Stomach smooth muscle (tissue), 2 donors: ENCODE results near the gene FGF11.

Experiments used
- H3K27ac ChIP-seq: one replicate; pipeline ENCODE4 v1.7.0; 2013; ENCODE audit warnings: mild to moderate bottlenecking, low read length, inconsistent platforms
- H3K27me3 ChIP-seq, 2 donors: one replicate each; pipeline ENCODE4 v1.7.0; 2013; ENCODE audit warnings: low read length in 2 of 2; ENCODE audit not compliant: insufficient read depth in 2 of 2, control insufficient read depth in 1 of 2
- H3K36me3 ChIP-seq, 2 donors: one replicate each; pipeline ENCODE4 v1.7.0; 2013; ENCODE audit warnings: low read length in 2 of 2; ENCODE audit not compliant: control insufficient read depth in 2 of 2, insufficient read depth in 2 of 2
- H3K4me1 ChIP-seq: one replicate; pipeline ENCODE4 v1.7.0; 2013; ENCODE audit warnings: low read length; ENCODE audit not compliant: control insufficient read depth, insufficient read depth
- H3K4me3 ChIP-seq, 2 donors: one replicate each; pipeline ENCODE4 v1.7.0; 2013; ENCODE audit warnings: low read length in 2 of 2
- H3K9ac ChIP-seq, 2 donors: one replicate each; pipeline ENCODE4 v1.7.0; 2013; ENCODE audit warnings: low read length in 2 of 2, mild to moderate bottlenecking in 1 of 2
- H3K9me3 ChIP-seq, 2 donors: one replicate each; pipeline ENCODE4 v1.7.0; 2013; ENCODE audit warnings: low read length in 2 of 2; ENCODE audit not compliant: control insufficient read depth in 2 of 2
- donor health status: healthy.
- donor health status: Pancreatic carcinoma.

Gene FGF11

DNA sequence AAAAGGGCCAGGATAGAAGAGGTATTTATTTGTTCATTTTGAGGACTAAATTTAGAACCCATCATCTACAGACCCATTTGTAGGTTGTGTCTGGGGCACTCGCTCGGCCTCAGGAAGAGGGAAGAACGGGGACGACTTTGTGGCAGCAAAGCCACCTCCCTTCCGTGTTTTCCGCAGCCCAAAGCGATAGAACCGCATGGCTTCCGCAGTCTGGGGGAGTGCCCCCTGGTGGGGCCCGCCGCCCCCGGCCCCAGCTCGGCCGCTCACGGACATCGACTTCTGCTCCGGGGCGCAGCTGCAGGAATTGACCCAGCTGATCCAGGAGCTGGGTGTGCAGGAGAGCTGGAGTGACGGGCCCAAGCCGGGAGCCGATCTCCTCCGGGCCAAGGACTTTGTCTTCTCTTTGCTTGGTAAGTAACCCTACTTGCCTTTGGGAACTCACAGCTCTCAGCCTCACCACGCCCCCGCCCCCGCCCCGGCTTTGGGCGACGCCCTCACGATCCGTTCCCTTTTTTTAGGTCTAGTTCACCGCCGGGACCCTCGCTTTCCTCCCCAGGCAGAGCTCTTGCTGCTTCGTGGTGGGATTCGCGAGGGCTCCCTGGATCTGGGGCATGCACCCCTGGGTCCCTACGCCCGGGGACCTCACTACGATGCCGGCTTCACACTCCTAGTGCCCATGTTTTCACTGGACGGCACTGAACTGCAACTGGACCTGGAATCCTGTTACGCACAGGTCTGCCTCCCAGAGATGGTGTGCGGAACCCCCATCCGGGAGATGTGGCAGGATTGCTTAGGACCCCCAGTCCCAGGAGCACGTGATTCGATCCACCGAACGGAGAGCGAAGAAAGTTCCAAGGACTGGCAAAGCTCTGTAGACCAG lies 3.4 kb upstream of the FGF11 start:
- H3K9ac ChIP-seq = no peak overlapping the region

GRCh38 chr17:7436556-7437368 lies 2.5 kb upstream of the FGF11 start:
- no peaks in the 10 kb centered on the region for H3K9me3 ChIP-seq
- H3K27ac ChIP-seq = no peak overlapping the region
- H3K27me3 ChIP-seq = peaks cover 65 to 71% of the 10 kb centered on the region in 2 donors
- no peaks in the 10 kb centered on the region for H3K36me3 ChIP-seq
- peak overlapping the region; percentile 17 to 65 for H3K4me3 ChIP-seq
- peaks cover 46% of the 10 kb centered on the region for H3K4me1 ChIP-seq
- no peak overlapping the region for H3K9ac ChIP-seq

More for the DNA sequence above, 3.4 kb upstream of the FGF11 start:
- no peaks in the 10 kb centered on the region for H3K36me3 ChIP-seq
- H3K9me3 ChIP-seq = no peaks in the 10 kb centered on the region
- peak overlapping the region; percentile 17 to 65 for H3K4me3 ChIP-seq
- H3K4me1 ChIP-seq = peaks cover 46% of the 10 kb centered on the region
- H3K27ac ChIP-seq = no peak overlapping the region
- H3K27me3 ChIP-seq = peaks cover 57 to 63% of the 10 kb centered on the region in 2 donors

GRCh38 chr17:7437369-7437863 lies 1.9 kb upstream of the FGF11 start:
- no peaks in the 10 kb centered on the region for H3K36me3 ChIP-seq
- peak overlapping the region in 1 of 2 donors; percentile 65 for H3K4me3 ChIP-seq
- H3K27me3 ChIP-seq = peaks cover 64 to 67% of the 10 kb centered on the region in 2 donors
- no peak overlapping the region for H3K9ac ChIP-seq
- no peaks in the 10 kb centered on the region for H3K9me3 ChIP-seq
- H3K27ac ChIP-seq = no peak overlapping the region
- H3K4me1 ChIP-seq = peaks cover 46% of the 10 kb centered on the region

DNA sequence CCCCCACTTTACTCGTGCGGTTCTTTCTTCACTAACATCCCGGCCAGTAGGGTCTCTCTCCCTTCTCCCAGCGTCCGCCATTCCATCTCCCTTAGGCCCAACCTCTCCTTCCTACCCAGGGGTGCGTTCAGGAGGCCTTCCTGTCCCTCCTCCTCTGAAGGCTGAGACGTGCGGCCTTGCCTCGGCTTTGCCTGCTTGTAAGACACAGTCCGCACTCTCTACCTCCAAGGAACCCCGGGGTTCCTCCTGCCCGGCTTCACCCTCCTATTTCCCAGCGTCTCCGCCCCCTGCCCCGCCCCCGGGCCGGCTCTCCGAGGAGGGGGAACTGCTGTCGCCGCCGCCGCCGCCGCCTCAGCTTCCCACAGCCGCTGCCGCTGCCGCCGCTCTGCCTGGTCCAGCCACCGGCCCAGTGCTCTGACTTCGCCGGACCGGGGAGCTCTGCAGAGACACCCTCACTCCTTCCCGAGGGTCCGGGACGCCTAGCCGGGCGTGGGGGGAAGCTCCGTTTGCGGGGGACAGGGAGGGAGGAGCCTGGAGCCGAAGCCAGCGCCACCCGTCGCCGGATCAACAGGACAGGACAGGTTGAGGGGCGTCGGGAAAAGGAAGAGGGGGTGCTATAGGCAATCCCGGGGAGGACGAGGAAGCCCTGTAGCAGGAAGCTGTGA lies 1.2 kb upstream of the FGF11 start:
- Histone ChIP-seq H3K9ac (no peak overlapping the region), H3K4me3 (peak overlapping the region in 1 of 2 donors; percentile 29), H3K36me3 (no peaks in the 10 kb centered on the region), H3K27me3 (peaks cover 62 to 71% of the 10 kb centered on the region in 2 donors), H3K27ac (no peak overlapping the region), H3K4me1 (peaks cover 46% of the 10 kb centered on the region), H3K9me3 (no peaks in the 10 kb centered on the region)

GRCh38 chr17:7438656-7439460 lies 454 bp upstream of the FGF11 start:
- H3K4me1 ChIP-seq = peaks cover 46% of the 10 kb centered on the region
- peaks cover 63 to 70% of the 10 kb centered on the region in 2 donors for H3K27me3 ChIP-seq

DNA sequence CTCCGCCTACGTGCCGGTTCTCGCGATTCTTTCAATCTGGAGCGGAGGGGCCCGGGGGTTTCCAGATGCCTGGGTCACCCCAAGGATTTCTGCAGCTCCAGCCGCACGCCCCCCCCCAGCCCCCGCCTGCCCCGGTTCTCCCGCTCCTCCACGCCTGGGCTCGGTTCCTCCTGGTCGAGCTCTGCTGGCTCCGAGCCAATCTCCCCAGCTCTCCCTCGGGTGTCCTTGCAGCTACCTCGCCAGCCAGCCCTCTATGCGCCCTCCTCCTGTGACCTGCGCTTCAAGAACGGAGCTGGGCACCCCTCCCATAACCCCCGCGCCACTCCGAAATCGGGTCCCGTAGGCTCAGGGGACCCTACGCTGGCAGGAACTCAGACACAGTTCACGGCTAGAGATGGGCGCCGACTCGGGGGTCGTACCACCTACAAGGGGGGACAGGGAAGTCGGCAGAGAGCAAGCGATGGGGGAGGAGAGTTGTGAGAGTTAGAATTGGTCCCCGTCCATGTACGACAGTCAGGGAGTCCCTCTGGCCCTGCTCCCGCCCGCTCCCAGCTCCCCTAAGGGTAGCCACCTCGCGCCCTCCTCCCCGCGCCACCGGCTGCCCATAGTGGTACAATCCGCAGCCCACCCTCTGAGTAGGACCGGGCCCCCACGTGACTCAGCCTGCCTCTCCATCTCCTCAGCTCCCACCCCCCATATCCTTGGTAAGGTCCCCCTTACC lies 961 bp downstream of the FGF11 start:
- H3K27me3 ChIP-seq = peaks cover 65 to 77% of the 10 kb centered on the region in 2 donors
- H3K4me3 ChIP-seq = peak overlapping the region; percentile 49 to 51
- H3K4me1 ChIP-seq = peaks cover 49% of the 10 kb centered on the region
- no peaks in the 10 kb centered on the region for H3K36me3 ChIP-seq
- no peaks in the 10 kb centered on the region for H3K9me3 ChIP-seq
- no peak overlapping the region for H3K27ac ChIP-seq
- peak overlapping the region in 1 of 2 donors; percentile 15 for H3K9ac ChIP-seq

More at GRCh38 chr17:7438656-7439460, 454 bp upstream of the FGF11 start:
- no peak overlapping the region for H3K27ac ChIP-seq
- no peaks in the 10 kb centered on the region for H3K36me3 ChIP-seq
- H3K9ac ChIP-seq = no peak overlapping the region
- H3K4me3 ChIP-seq = no peak overlapping the region
- H3K9me3 ChIP-seq = no peaks in the 10 kb centered on the region

DNA sequence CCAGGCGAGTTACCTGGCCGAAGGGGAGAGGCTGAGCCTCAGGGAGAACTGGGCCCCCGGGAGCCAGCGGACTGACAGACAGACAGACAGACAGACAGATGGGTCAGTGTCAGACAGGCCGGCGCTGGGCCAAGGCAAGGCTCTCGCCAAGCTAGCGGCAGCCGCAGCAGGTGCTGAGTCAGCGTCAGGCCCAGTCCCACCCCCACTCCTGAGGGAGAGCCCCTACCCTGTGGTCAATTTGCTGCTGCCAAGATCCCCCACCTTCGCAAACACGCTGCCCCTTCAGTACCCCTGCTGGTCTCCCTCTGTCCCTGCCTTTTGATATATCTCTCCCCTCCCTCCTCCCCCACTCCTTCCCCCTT lies 1.5 kb downstream of the FGF11 start:
- Histone ChIP-seq H3K27me3 (peaks cover 65 to 77% of the 10 kb centered on the region in 2 donors), H3K9me3 (no peaks in the 10 kb centered on the region), H3K4me3 (no peak overlapping the region), H3K9ac (no peak overlapping the region), H3K36me3 (no peaks in the 10 kb centered on the region), H3K27ac (no peak overlapping the region), H3K4me1 (peaks cover 48% of the 10 kb centered on the region)

DNA sequence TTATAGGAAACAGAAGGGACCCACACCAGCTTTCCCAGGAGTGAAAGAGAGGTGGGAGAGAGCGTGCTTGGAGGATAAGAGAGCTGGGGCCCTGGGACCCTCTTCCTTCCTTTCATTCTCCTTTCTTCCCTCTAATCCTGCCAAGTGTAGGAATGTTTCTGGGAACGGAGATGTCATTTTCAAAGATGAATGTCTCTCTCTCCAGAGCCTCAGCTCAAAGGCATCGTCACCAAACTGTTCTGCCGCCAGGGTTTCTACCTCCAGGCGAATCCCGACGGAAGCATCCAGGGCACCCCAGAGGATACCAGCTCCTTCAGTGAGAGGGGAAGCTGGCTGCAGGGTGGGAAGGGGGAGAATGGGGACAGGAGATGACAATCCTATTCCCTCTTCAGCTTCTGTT lies 2.0 kb downstream of the FGF11 start:
- H3K27ac ChIP-seq = no peak overlapping the region
- no peaks in the 10 kb centered on the region for H3K36me3 ChIP-seq
- peaks cover 64 to 77% of the 10 kb centered on the region in 2 donors for H3K27me3 ChIP-seq
- H3K4me3 ChIP-seq = no peak overlapping the region
- H3K9ac ChIP-seq = no peak overlapping the region
- H3K9me3 ChIP-seq = no peaks in the 10 kb centered on the region
- H3K4me1 ChIP-seq = peaks cover 44% of the 10 kb centered on the region

DNA sequence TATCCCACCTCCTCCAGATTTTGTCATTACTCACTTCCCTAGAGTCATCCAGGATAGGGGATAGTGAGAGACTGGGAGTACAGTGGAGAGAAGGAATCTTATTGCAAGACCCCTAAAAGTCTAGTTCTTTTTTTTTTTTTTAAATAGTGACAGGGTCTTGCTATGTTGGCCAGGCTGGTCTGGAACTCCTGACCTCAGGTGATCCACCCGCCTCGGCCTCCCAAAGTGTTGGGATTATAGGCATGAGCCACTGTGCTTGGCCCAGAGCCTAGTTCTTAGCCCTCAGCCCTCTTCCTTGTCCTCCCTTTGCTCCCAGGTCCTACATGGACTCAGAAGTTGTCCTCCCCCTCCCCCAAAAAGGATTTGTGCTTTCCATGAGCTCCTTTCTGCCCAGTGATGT lies 2.8 kb downstream of the FGF11 start:
- Histone ChIP-seq H3K36me3 (no peaks in the 10 kb centered on the region), H3K4me1 (peaks cover 41% of the 10 kb centered on the region), H3K4me3 (no peak overlapping the region)

More for the DNA sequence above, 2.8 kb downstream of the FGF11 start:
- Histone ChIP-seq H3K9ac (no peak overlapping the region), H3K27me3 (peaks cover 66 to 82% of the 10 kb centered on the region in 2 donors), H3K27ac (no peak overlapping the region), H3K9me3 (no peaks in the 10 kb centered on the region)
